Sigmoid colon (tissue), 4 donors: ENCODE data around the gene TMEM119.

Experiments
- CTCF ChIP-seq, 4 experiments: fragments of 450-650 bp in 3 of 4; fragments of 200-600 bp in 1 of 4; IDR thresholded peaks; one replicate each; pipeline ENCODE4 v1.5.1; 2016 to 2019; ENCODE audit warnings: antibody characterized with exemption in 4 of 4, mild to moderate bottlenecking in 3 of 4, moderate library complexity in 2 of 4
- POLR2A ChIP-seq, 2 donors: fragments of 450-650 bp; IDR thresholded peaks; one replicate each; pipeline ENCODE4 v1.6.1; 2016; ENCODE audit warnings: antibody characterized with exemption in 2 of 2, mild to moderate bottlenecking in 2 of 2, moderate library complexity in 2 of 2
- POLR2AphosphoS5 ChIP-seq, 4 donors: sonication (generic); formaldehyde crosslinking; IDR thresholded peaks; one replicate each; pipeline ENCODE4 v1.6.1; 2017; ENCODE audit warnings: antibody characterized with exemption in 4 of 4

- TF ChIP-seq POLR2AphosphoS5 (IDR thresholded peaks at IDR 0.05) (no peak), CTCF (IDR thresholded peaks at IDR 0.05) (no peak), POLR2A (IDR thresholded peaks at IDR 0.05) (no peak)
Observed at GRCh38 chr12:108615918-108616317, 18.0 kb upstream of the TMEM119 start.
